NCI-H2029 treated with DMSO at 0.1 percent for 48 hours (cell line): ENCODE results near the gene SBK2.
A peak's percentile ranks its signal among the peaks of the same experiment; 100 is the strongest.

ENCODE experiments used
- DNase-seq: peaks from one replicate; lab custom pipeline; 2025; lab: John Stamatoyannopoulos, UW

Gene SBK2

GRCh38 chr19:55554302-55554701, 17.4 kb upstream of the SBK2 start:
- no peak for DNase-seq

GRCh38 chr19:55553217-55554182, 16.6 kb upstream of the SBK2 start:
- DNase-seq, result no peak

GRCh38 chr19:55552620-55553019, 15.7 kb upstream of the SBK2 start:
- DNase-seq, result no peak

GRCh38 chr19:55552206-55552605, 15.3 kb upstream of the SBK2 start:
- DNase-seq, result no peak

- DNase-seq, result no peak
Measured at GRCh38 chr19:55550321-55550650, 13.4 kb upstream of the SBK2 start.

GRCh38 chr19:55549500-55550320, 12.8 kb upstream of the SBK2 start:
- DNase-seq, result no peak

GRCh38 chr19:55546822-55547614, 10.1 kb upstream of the SBK2 start:
- peak; percentile 5 for DNase-seq

GRCh38 chr19:55546011-55546410, 9.1 kb upstream of the SBK2 start:
- DNase-seq, result no peak

- DNase-seq, result no peak
Measured at GRCh38 chr19:55545443-55545842, 8.5 kb upstream of the SBK2 start, which contains the start of gene SBK3. Gene SBK3, minus strand, starts transcription at chr19:55545543. Its CDS starts 0 bp downstream, at chr19:55545543.

- no peak for DNase-seq
Measured at GRCh38 chr19:55544776-55545439, 8.0 kb upstream of the SBK2 start.

- no peak for DNase-seq
Measured at GRCh38 chr19:55544014-55544413, 7.1 kb upstream of the SBK2 start.

GRCh38 chr19:55543567-55543966, 6.6 kb upstream of the SBK2 start:
- DNase-seq, result no peak

- DNase-seq, result no peak
Measured at GRCh38 chr19:55542292-55542855, 5.4 kb upstream of the SBK2 start.

- DNase-seq, result no peak
Measured at GRCh38 chr19:55541091-55541490, 4.2 kb upstream of the SBK2 start.

- DNase-seq, result no peak
Measured at GRCh38 chr19:55540619-55541018, 3.7 kb upstream of the SBK2 start.

GRCh38 chr19:55539090-55539984, 2.4 kb upstream of the SBK2 start:
- DNase-seq, result no peak

GRCh38 chr19:55538132-55538531, 1.2 kb upstream of the SBK2 start:
- DNase-seq, result no peak

- no peak for DNase-seq
Measured at GRCh38 chr19:55537741-55538111, 793 bp upstream of the SBK2 start.

- DNase-seq, result no peak
Measured at GRCh38 chr19:55536366-55536765, 567 bp downstream of the SBK2 start.

GRCh38 chr19:55535965-55536350, 975 bp downstream of the SBK2 start:
- no peak for DNase-seq
